Measurements from ENCODE around the gene PIK3C2G.
A peak's percentile ranks its signal among the peaks of the same experiment; 100 is the strongest.
"Not testable (repeated sequence)": the region's sequence is repeated elsewhere in the genome, so short reads cannot be mapped to it uniquely, and the experiment has no call there.

Gene PIK3C2G

GRCh38 chr12:18467620-18468245 lies 206.4 kb downstream of the PIK3C2G start:
- DNase-seq = no peak

GRCh38 chr12:18468246-18469075 lies 207.1 kb downstream of the PIK3C2G start:
- DNase-seq = no peak

- no peak for DNase-seq
Measured at GRCh38 chr12:18470251-18470650, 208.9 kb downstream of the PIK3C2G start.

GRCh38 chr12:18472304-18472703 lies 211.0 kb downstream of the PIK3C2G start:
- no peak for DNase-seq

GRCh38 chr12:18472806-18473205 lies 211.5 kb downstream of the PIK3C2G start:
- DNase-seq = no peak

- DNase-seq = no peak
Measured at GRCh38 chr12:18476861-18477260, 215.5 kb downstream of the PIK3C2G start.

- no peak for DNase-seq
Measured at GRCh38 chr12:18479256-18479655, 217.9 kb downstream of the PIK3C2G start.

GRCh38 chr12:18482601-18483120 lies 221.3 kb downstream of the PIK3C2G start:
- no peak for DNase-seq

- peak in 26 of 56 donors; percentile 2 to 83 (median 30) for DNase-seq
Measured at GRCh38 chr12:18483698-18484325, 222.5 kb downstream of the PIK3C2G start.

GRCh38 chr12:18486036-18486435 lies 224.7 kb downstream of the PIK3C2G start:
- DNase-seq = no peak

GRCh38 chr12:18487509-18487908 lies 226.2 kb downstream of the PIK3C2G start:
- DNase-seq = no peak

GRCh38 chr12:18492372-18493025 lies 231.2 kb downstream of the PIK3C2G start:
- DNase-seq = no peak

GRCh38 chr12:18496156-18496555 lies 234.8 kb downstream of the PIK3C2G start:
- no peak for DNase-seq

- DNase-seq = not testable (repeated sequence)
Measured at GRCh38 chr12:18500160-18500574, 238.8 kb downstream of the PIK3C2G start.

- DNase-seq = not testable (repeated sequence)
Measured at GRCh38 chr12:18500736-18501135, 239.4 kb downstream of the PIK3C2G start.

GRCh38 chr12:18502422-18502968 lies 241.2 kb downstream of the PIK3C2G start:
- DNase-seq = no peak

GRCh38 chr12:18521461-18521860 lies 260.1 kb downstream of the PIK3C2G start:
- no peak for DNase-seq

GRCh38 chr12:18522806-18523205 lies 261.5 kb downstream of the PIK3C2G start:
- DNase-seq = no peak

- not testable (repeated sequence) for DNase-seq
Measured at GRCh38 chr12:18542497-18542896, 281.2 kb downstream of the PIK3C2G start.

GRCh38 chr12:18546399-18546798 lies 285.1 kb downstream of the PIK3C2G start:
- no peak for DNase-seq

- DNase-seq = no peak
Measured at GRCh38 chr12:18549598-18549997, 288.3 kb downstream of the PIK3C2G start.

All from nucleus accumbens (tissue), 56 donors.